ENCODE measurements around the gene ADSS1.

DNA sequence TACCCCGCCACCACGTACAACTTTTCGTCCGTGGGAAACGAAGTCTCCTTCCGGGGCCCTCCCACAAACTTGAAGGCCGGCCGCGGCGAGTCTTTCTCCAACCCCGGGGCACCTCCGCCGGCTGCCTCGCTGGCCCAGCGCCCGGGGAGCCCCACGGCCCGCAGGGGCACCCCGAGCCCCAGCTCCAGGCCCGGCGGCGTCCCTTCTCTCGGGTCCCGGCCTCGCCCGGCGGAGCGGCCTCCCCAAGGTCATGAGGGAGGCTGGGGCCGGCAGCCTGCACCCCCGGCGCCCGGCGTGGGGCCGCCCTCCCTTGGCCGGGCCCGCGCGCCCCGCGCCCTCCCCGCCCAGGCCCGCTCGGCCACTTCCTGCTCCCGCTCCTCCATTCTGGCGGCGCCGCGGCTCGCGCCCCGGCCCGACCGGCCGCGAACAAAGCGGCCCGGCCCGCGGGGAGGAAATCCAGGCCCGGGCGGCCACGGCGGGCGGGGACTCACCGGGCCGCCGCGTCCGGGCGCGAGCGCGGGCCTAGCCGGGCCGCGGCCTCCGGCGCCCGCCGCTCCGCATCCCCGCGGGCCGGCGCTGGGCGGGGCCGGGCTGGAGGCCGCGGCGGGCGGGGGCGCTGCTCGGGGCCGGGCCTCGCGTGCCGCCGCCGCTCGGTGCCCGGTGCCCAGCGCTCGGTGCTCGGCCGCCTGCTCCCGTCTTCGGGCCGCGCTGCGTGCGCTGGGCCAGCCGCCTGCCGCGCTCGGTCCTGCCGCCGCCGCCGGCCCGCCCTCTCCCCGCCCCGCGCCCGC lies 71.2 kb downstream of the ADSS1 start, which contains the start of gene AKT1:
- TF ChIP-seq, protein P1, sequence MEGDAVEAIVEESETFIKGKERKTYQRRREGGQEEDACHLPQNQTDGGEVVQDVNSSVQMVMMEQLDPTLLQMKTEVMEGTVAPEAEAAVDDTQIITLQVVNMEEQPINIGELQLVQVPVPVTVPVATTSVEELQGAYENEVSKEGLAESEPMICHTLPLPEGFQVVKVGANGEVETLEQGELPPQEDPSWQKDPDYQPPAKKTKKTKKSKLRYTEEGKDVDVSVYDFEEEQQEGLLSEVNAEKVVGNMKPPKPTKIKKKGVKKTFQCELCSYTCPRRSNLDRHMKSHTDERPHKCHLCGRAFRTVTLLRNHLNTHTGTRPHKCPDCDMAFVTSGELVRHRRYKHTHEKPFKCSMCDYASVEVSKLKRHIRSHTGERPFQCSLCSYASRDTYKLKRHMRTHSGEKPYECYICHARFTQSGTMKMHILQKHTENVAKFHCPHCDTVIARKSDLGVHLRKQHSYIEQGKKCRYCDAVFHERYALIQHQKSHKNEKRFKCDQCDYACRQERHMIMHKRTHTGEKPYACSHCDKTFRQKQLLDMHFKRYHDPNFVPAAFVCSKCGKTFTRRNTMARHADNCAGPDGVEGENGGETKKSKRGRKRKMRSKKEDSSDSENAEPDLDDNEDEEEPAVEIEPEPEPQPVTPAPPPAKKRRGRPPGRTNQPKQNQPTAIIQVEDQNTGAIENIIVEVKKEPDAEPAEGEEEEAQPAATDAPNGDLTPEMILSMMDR (IDR thresholded peaks at IDR 0.05) = no peak
- no peak for TF ChIP-seq ZFX (IDR thresholded peaks at IDR 0.05; ENCODE audit: borderline replicate concordance)
